ENCODE measurements around the gene PRR36.

DNA sequence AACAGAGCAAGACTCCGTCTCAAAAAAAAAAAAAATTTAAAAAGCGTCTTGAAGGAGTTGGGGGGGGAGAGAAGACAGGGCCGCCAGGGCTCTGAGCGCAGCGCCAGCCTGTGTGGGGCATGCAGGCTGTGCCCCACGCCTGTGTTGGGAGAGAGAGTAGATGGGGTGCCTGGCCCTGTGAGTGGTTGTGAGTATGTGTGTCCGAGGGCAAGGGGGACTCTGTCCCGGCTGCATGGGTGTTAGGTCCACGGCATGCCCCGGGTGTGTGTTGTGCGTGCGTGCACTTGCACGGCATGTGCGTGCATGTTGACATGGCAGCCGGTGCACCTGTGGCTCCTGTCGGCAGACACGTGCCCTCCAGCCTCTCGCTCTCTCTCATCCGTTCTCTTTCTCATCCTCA, 32.9 kb upstream of the PRR36 start:
- TF ChIP-seq, protein P1, sequence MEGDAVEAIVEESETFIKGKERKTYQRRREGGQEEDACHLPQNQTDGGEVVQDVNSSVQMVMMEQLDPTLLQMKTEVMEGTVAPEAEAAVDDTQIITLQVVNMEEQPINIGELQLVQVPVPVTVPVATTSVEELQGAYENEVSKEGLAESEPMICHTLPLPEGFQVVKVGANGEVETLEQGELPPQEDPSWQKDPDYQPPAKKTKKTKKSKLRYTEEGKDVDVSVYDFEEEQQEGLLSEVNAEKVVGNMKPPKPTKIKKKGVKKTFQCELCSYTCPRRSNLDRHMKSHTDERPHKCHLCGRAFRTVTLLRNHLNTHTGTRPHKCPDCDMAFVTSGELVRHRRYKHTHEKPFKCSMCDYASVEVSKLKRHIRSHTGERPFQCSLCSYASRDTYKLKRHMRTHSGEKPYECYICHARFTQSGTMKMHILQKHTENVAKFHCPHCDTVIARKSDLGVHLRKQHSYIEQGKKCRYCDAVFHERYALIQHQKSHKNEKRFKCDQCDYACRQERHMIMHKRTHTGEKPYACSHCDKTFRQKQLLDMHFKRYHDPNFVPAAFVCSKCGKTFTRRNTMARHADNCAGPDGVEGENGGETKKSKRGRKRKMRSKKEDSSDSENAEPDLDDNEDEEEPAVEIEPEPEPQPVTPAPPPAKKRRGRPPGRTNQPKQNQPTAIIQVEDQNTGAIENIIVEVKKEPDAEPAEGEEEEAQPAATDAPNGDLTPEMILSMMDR (conservative IDR thresholded peaks at IDR 0.05; ENCODE audit: low read depth, low read length): no peak
- TF ChIP-seq EZH2 (IDR thresholded peaks at IDR 0.05; ENCODE audit: borderline replicate concordance, low read depth, low read length, poor library complexity, severe bottlenecking): no peak

Data from A673 (cell line).